GM21737 (cell line): ENCODE results near the gene BCAR3.
"Not testable (repeated sequence)": the region's sequence is repeated elsewhere in the genome, so short reads cannot be mapped to it uniquely, and the experiment has no call there.

Experiments
- ATAC-seq: cut with Tn5 transposase; IDR thresholded peaks from one replicate; pipeline ENCODE4 v1.9.1; 2021; ENCODE audit warnings: mild to moderate bottlenecking, moderate library complexity; ENCODE audit not compliant: unreplicated experiment

The BCAR3 gene

DNA sequence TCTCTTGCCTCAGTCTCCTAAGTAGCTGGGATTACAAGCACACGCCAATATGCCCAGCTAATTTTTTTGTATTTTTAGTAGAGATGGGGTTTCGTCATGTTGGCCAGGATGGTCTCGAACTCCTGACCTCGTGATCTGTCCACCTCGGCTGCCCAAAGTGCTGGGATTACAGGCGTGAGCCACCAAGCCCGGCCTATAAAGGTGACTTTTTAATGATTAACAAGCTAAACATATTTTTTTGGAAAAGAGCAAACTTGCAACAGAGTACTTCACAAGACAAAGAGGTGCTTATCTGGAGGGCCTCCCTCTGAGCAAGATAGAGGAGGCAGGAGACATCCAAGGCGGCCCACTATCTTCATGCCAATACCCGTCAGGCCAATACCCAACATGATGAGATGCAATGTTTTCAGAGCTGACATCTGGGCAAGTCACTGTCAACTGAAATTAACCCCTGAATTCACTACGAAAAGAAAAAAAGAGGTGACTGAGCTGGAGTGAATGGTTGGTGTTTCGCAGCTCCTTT lies 10.5 kb downstream of the BCAR3 start:
- ATAC-seq, result no peak

DNA sequence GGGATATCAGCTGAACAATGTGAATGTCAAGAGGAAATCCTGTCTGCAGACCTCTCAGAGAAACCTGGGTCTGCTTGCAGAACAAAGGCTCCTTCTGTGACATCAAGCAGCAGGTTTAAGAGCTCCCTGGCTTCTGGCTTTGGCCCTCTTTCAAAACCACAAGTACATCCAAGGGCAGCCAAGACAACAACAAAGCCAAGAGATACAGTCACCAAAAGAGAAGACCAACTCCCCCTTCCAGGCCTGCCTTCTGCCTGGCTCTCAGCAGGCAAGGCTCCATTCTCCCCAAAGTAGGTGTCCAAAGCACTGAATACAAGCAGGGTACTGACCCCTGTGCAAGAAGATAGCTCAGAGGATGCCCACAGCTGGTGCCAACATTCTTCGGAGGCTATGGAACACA lies 11.5 kb downstream of the BCAR3 start:
- no peak for ATAC-seq

DNA sequence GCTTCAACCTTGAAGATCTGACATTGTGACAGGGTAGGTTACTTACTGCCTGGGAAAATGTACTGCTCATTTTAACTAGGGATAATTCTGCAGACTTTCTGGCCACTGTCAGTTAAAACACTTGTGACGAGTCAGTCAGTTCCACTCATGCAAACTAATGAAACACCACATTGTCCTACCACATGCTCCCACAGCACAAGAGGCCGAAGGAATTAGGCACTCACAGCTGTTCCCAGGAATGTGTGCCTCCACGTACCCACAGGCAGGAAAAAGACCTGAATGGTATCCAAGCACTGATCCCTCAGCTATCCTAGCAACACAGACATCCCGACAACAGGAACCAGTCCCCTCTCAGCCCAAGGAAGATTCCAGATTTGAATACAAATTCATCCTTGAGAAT lies 12.3 kb downstream of the BCAR3 start:
- no peak for ATAC-seq

DNA sequence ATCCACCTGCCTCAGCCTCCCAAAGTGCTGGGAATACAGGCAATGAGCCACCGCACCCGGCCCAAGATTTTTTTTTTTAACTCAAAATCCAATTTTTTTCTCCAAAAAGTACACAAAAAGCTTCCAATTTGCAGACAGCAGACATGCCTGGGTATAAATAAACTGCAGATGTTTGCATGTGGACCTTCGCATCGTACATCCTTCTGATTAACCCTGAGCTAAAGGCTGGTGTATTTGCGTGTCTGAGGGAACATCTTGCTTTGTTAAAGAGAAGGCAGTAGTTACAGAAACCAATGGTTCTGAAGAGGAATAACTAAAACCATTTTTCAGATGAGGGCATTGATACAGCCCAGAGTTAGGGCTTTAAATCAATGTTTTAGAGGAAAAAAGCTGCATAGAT lies 12.7 kb downstream of the BCAR3 start:
- no peak for ATAC-seq

DNA sequence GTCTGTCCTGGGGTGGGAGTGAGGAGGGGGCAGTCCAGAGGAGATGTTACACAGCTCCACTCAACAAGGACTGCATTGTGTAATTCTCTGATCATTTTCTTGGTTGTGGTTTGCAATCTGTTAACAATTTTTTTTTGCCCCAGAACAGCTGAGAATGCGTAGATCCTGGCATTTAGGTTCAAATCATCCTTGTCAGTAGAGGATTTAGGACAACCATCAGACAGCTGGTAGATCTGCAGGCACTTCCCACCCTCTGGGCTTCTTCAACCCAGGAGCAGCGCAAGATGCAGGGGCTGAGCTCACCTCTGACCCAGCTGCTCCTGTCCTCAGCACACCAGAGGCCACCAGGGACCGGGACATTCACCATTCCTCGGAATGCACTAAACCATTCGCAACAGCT lies 13.5 kb downstream of the BCAR3 start:
- ATAC-seq, result no peak

DNA sequence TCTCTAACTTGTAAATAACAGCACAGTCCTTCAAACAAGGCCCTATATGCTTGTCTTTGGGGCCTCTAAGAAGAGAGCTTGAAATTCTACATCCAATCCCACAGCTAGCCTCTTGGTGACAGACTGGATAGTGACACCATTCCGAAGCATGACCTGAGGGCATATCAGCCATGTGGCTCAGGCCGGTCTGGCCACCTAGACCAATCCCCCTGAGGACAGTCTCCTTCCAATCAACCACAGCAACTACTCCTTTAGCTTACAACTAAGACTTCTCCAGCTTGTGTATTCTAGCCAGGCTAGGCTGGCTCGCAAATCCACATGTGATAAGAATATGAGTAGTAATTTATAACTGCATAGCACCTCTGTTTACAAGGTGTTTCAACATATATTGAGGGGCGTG lies 14.0 kb downstream of the BCAR3 start:
- ATAC-seq, result no peak

DNA sequence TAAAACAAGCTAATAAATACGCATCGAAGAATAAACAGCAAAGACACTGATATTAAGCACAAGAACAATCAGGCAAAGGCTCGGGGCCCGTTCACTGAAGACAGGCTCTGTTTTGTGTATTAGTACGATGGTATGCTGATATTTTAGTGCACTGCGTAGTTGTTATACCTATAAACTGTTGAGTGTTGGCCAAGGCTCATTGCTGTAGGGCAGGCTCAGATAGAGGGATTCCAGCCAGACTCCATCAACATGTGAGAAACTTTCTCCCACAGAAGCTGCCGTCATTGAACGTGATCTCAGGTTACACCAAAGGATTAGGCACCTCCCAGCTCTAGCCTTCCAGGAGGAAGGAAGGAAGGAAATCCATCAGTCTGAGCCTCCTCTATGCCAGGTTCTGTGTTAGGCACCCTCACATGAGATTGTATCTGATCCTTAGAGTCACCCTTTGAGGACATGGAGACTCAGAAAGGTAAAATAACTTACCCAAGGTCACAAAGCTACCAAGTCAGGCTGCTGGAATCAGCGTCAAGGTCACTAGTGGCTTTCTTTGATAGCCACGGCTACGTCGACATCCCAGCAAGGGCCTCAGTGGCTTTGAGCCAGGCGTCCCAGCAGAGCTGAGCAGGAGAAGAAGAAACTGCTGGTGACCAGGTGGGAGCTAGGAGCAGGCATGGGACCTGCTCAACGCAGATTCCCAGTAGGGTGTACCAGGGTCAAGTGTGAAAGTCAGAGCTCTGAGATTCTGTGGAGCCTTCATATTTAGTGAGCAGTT lies 14.8 kb downstream of the BCAR3 start:
- ATAC-seq, result no peak

DNA sequence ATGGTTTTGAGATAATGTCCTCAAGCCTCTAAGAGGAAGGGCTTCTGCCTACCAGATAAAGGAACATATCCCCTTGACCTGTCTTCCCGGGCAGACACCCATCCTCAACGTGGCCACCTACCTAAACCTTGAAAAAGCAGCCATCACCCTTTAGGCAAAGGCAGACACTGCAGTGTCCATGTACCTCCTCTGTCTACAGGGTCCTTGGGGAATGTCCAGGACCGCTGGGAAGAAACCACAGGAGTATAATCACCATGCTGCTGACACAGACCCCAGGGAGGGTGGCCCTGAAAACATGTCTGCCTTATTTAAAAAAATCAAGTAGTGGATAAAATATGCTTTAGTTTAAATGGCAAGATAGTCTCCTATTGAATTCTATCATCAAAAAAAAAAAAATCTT lies 16.6 kb downstream of the BCAR3 start:
- no peak for ATAC-seq

DNA sequence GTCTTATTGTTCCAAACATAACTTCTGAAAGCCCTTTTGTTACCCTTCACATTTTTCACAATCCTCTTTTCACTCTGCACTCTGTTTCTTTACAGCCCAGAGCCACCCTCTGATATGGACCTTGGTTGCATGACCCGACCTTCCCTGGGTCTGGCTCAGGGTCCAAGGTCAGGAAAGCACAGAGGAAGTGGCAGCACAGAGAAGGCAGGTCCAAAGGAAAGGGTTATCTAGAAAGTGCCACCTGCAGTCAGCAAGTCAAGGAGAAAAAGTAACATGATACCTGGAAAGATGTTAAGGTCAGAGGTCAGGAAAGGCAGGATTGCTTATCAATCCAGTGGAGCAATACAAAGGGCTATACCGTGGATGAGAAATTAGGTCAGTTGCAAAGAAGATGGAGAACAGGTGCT lies 18.4 kb downstream of the BCAR3 start:
- no peak for ATAC-seq

DNA sequence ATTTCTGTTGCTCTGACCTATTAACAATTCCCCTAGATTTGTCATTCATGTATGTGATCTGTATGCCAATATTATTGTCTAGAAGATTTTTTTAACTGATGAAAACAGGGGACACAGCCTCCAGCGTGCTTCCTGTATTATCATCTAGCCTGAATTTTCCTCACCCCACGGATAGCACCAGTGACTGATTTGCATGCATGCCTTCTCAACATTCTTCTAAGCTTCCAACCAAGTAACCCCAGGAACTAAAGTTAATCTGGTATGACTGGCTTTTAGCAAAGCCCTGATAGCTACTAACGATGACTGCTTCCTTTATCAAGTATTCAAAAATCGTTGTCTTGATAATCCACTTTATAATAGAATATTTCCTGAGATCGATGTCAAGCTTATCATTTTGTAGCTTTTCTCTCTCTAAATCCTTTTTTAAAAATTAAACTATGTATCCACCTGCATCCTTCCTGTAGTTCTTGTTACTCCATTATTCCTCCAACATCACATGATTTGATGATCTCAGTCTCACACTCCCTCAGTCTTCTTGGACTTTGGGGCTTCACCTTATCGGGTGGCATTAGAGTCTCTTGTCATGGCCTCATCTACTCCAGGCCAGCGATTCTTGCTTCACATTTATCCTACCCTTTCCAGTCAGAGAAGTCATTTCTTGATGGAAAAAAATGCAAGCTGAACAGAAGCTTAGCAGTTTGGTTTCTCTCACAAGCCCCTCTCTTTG lies 19.0 kb downstream of the BCAR3 start:
- ATAC-seq, result no peak

DNA sequence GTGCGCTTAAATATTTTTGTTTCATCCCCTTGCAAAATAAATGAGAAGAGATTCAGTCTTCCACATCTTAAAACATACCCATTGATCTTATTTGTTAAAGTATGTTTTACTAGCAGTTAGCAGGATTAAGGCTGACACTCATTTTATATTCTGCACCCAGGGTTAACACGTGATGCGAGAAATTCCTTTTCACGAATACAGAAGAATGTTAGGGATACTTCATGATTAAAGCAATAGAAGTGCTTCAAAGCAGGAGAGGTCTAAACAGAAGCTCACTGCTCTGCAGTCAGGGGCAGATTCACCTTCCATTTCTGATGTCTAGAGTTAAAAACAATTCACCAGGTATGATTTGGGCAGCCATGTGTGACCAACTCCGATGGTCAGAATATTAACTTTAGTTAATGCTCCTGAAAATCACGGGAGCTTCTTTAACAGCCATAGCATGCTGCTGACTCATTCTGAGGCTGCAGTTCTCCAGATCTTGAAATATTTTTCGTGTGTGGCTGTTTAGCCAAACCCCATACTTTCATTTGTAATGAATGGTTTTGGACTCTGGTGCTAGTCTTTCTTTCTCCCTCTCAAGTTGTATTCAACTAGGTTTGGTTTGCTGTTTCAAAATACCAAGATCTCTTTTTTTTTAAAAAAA lies 19.7 kb downstream of the BCAR3 start:
- no peak for ATAC-seq

DNA sequence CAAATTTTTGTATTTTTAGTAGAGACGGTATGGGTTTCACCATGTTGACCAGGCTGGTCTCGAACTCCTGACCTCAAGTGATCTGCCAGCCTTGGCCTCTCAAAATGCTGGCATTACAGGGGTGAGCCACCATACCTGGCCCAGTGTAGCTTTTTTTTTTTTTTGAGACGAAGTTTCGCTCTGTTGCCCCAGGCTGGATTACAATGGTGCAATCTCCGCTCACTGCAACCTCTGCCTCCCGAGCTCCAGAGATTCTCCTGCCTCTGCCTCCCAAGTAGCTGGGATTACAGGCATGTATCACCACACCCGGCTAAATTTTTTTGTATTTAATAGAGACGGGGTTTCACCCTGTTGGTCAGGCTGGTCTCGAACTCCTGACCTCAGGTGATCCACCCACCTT lies 20.3 kb downstream of the BCAR3 start:
- not testable (repeated sequence) for ATAC-seq

DNA sequence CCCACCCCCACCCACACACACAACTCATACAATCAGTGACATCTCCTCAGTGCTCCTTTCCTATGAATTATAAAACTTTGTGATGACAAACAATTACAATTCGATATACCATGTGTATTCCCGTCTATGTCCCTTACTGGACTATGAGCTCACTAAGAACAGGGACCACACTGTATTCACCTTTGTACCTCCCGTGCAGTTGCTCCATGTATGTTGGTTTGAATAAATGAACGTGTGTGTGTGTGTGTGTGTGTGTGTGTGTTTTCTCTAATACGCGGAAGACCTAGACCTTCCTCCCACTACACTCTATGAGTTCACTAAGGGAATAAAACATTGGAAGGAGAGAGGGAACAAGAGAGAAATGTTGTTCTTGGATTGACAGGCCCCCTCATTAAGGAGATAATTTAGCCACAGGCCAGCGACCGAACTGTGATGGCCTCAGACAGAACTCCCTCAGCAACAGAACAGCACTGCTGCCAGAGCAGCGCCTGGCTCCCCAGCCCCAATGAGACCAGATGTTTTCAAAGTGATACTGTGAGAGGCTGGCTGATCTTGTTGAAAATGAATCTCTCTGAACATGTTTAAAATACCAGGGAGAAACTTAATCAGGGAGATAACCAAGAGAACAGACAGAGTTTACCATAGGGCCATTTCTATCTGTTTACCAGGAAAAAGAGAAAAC lies 21.7 kb downstream of the BCAR3 start:
- no peak for ATAC-seq

DNA sequence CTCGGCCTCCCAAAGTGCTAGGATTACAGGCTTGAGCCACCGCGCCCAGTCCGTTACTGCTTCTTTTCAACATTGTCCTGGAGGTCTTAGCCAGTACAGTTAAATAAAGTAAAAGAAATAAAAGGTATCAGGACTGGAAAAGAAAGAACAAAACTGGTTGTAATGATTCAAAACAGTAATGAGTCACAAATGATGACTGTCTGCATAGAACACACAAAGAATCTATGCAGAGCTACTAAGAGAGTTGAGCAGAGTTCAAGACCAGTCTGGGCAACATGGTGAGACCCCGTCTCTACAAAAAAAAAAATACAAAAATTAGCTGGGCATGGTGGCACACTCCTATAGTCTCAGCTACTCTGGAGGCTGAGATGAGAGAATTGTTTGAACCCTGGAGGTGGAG lies 23.4 kb downstream of the BCAR3 start:
- ATAC-seq, result no peak

DNA sequence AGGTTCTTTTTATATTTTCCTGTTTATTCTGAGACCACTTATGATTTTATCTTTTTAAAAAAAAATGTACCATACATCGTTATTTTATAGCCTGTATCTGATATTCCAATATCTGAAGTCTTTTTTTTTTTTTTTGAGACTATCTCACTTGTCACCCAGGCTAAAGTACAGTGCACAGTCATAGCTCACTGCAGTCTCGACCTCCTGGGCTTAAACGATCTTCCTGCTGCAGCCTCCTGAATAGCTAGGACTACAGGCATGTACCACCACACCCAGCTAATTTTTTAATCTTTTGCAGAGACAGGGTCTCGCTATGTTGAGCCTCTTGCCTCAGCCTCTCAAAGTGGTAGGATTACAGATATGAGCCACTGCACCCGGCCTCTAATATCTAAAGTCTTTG lies 25.1 kb downstream of the BCAR3 start:
- no peak for ATAC-seq

DNA sequence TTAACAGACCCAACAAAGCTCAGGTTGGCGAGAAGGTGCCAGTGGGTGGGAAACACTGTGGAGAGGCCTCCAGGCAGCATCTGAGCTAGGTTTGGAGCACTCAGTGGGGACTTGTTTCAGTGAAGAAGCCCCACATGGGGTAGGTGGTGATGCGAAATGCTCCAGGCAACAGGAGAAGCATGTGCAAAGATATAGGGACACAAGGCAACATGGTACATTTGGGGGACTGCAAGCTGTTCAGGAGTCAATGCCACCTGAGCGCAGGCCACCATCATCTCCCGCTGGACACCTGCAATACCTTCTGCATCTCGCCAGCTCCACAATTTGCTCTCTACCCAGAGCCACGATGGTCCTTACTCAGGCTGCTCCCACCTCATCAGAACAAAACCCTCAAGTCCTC lies 28.0 kb downstream of the BCAR3 start:
- ATAC-seq, result no peak

DNA sequence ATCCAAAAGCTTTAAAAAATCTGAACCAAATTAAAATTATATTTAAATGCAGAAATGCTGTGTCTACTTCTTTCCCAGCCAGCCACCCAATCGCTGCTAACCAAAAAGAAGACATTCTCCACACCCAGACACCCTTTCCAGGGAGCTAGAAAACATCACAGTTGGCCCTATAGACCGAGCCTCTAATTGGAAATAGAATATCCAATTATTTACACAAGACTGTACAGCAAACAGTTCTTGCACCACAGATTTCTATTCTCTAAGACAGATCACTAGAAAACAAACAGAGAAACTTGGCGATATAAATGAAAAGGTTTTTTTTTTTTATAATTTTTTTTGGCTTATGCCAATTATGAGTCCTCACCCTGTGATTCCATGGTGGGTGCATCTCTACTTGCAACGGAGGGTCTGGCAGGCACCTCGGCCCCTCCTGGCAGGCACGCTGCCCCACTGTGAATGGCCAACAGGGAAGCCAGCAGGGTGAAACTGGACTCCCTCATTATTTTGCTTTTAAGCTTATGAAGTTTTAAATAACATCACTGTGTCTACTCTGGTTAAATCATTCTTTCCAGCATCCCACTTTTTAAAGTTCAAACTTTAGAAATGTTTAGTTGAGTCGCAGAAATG lies 29.2 kb downstream of the BCAR3 start:
- ATAC-seq, result no peak

DNA sequence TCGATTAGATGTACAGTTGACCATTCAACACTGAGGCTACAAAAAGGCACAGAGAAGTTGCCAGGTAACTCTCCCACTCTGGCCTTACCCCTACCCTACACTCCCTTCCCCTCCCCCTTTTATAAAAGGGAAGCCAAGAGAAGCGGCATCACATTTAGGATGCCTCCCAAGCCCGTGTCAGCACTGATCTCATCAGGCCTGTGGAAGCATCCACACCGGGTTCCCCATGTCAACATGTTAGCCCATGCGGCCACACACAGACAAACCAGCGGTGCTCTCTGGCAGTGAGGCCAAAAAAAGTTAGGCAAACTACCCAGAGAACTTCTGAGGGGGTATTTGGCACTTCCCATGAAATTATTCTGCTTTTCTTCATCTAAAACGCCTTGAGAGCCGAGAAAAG lies 29.9 kb downstream of the BCAR3 start:
- no peak for ATAC-seq

DNA sequence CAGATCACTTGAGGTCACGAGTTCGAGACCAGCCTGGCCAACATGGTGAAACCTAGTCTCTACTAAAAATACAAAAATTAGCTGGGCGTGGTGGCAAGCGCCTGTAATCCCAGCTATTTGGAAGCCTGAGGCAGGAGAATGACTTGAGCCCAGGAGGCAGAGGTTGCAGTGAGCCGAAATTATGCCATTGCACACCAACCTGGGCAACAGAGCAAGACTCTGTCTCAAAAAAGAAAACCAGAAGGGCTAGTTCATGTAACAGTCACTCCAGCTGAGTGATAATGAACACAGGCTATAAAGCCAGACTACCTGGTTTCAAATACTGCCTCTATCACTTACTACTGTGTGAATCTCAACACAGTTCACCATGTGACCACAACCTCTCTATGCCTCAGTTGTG lies 31.5 kb downstream of the BCAR3 start:
- ATAC-seq, result not testable (repeated sequence)

DNA sequence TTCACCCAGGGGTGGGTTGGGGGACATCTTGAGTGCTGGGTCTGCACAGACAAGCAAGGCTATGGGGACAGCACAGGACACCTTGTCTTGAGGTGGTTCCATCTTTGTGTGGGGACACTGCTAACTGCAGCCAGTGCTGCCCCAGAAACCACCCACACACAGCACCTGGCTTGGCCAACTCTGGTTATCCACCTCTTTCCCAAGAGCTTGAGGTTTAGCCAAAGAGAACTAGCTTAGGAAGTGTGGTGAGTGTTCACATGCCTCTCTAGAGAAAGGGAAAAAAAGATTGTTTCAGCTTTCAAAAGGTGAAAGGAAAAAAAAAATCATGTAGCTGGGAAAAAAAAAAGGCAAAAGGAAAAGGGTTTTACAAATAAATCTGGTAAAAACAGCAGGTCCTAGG lies 32.4 kb downstream of the BCAR3 start:
- no peak for ATAC-seq

DNA sequence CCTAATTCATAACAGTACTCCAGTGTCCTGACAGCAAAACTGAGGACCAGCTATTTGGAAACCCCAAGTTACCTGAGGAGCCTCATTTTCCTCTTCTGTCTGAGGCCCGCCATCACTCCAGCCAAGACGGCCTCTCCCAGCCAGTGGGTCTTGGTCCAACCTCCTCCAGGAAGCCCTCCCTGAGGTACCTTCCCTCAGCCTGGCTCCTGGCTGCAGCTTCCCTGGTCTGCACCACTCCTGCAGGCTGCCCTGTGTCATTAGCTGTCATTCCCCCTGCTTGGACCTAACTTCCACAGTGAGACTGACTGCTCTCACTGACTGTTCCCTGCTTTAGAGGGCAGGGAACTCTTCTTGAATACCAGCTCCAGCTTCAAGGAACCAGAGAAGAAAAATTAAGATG lies 33.0 kb downstream of the BCAR3 start:
- ATAC-seq, result no peak
